ENCODE results near the gene DBP. TPM values are rescaled to one million over a fixed set of nuclear protein-coding genes. Genes with fewer than 3 reads are reported as not detected.

Gene DBP
- total RNA-seq, 1 experiment from 2014 or later = 12.6 TPM

DNA sequence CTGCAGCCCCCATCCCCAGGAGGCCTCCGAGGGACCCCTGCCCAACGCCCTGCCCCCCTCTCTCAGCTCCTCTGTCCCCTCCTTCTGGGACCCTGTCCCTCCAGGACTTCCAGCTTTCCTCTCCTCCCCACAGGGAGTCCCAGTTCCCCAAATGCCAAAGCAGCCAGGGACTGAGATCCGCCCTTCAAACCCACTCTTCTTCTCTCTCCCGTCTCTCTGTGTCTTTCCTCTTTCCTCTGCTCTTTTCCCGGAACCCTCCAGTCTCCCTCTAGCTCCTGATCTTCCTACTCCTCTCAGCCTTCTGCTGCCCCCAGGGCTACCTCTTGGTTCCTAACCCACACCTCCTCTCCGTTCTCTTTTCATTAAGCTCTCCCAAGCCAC is 8.4 kb upstream of the DBP start:
- WGBS (ENCODE audit: extremely low coverage, insufficient read length, low lambda C conversion rate) = no CpG with 5 or more reads among the region's 6 CpGs
- Mint-ChIP-seq H3K4me1 (peaks cover 16 to 17% of the 10 kb centered on the region in 2 experiments), H3K4me3 (peak overlapping the region; percentile 84 to 93), H3K27me3 (ENCODE audit: low read depth) (peaks cover 1% of the 10 kb centered on the region), H3K36me3 (ENCODE audit: insufficient read depth in 1 of 3, low read depth in 3 of 3) (peaks cover 5 to 20% (median 19%) of the 10 kb centered on the region in 3 experiments), H3K27ac (peak overlapping the region; percentile 88 to 98 (median 98); a peak in 6 of 7 replicates), H3K9me3 (no peaks in the 10 kb centered on the region; a peak in 1 of 5 replicates)
- Histone ChIP-seq H3K9me3 (ENCODE audit: control insufficient read depth, low read depth, low read length) (no peaks in the 10 kb centered on the region), H4K91ac (ENCODE audit: insufficient read length, low read depth, low read length) (no peak overlapping the region), H2BK5ac (ENCODE audit: insufficient read length, low read length) (no peak overlapping the region), H2BK12ac (ENCODE audit: insufficient read length, low read depth, low read length) (no peak overlapping the region), H3K23ac (ENCODE audit: insufficient read length, low read depth, low read length) (no peak overlapping the region), H3K9ac (ENCODE audit: extremely low read depth, insufficient read length, low read length) (peak overlapping the region; percentile 1), H2BK15ac (ENCODE audit: low read depth, low read length) (no peak overlapping the region), H3K4ac (ENCODE audit: low read depth, low read length) (no peak overlapping the region), H4K8ac (replicated peaks; ENCODE audit: insufficient read length, low read depth, low read length) (no peak overlapping the region), H3K56ac (ENCODE audit: insufficient read length, low read depth, low read length) (no peak overlapping the region), H2AFZ (ENCODE audit: low read length) (no peak overlapping the region), H3K23me2 (ENCODE audit: insufficient read length, low read depth, low read length, poor library complexity, severe bottlenecking) (peaks cover 16% of the 10 kb centered on the region), H4K20me1 (ENCODE audit: control insufficient read depth, insufficient read depth, insufficient read length) (no peaks in the 10 kb centered on the region), H3K18ac (ENCODE audit: insufficient read length, low read depth, low read length) (no peak overlapping the region), H2BK120ac (ENCODE audit: low read depth, low read length, poor library complexity, severe bottlenecking) (no peak overlapping the region), H2AK5ac (ENCODE audit: insufficient read length, low read length) (no peak overlapping the region), H3K27ac (ENCODE audit: insufficient read length, low read depth, low read length) (no peak overlapping the region), H3K14ac (ENCODE audit: insufficient read depth, low read length) (no peak overlapping the region), H3K4me1 (ENCODE audit: insufficient read depth, low read length) (no peaks in the 10 kb centered on the region), H3K4me2 (ENCODE audit: insufficient read depth, insufficient read length, low read length) (peak overlapping the region; percentile 69), H4K5ac (ENCODE audit: insufficient read length, low read depth, low read length) (no peak overlapping the region), H3K79me1 (ENCODE audit: insufficient read depth, low read depth, low read length, poor library complexity, severe bottlenecking) (no peaks in the 10 kb centered on the region), H3K27me3 (ENCODE audit: insufficient read depth, low read length) (no peaks in the 10 kb centered on the region), H3T11ph (ENCODE audit: low read length) (no peak overlapping the region), H2BK20ac (ENCODE audit: low read depth, low read length, poor library complexity, severe bottlenecking) (no peak overlapping the region), H3K79me2 (ENCODE audit: insufficient read depth, low read length) (no peaks in the 10 kb centered on the region)
- TF ChIP-seq, protein P1, sequence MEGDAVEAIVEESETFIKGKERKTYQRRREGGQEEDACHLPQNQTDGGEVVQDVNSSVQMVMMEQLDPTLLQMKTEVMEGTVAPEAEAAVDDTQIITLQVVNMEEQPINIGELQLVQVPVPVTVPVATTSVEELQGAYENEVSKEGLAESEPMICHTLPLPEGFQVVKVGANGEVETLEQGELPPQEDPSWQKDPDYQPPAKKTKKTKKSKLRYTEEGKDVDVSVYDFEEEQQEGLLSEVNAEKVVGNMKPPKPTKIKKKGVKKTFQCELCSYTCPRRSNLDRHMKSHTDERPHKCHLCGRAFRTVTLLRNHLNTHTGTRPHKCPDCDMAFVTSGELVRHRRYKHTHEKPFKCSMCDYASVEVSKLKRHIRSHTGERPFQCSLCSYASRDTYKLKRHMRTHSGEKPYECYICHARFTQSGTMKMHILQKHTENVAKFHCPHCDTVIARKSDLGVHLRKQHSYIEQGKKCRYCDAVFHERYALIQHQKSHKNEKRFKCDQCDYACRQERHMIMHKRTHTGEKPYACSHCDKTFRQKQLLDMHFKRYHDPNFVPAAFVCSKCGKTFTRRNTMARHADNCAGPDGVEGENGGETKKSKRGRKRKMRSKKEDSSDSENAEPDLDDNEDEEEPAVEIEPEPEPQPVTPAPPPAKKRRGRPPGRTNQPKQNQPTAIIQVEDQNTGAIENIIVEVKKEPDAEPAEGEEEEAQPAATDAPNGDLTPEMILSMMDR (conservative IDR thresholded peaks at IDR 0.05) = no peak
- DNase-seq = peak; percentile 55
